Activated naive CD4-positive, alpha-beta T cell treated with anti-CD3 and anti-CD28 coated beads for 36 hours (primary cell): ENCODE results near the gene ITGA2. TPM values are rescaled to one million over a fixed set of nuclear protein-coding genes. Genes with fewer than 3 reads are reported as not detected.

ENCODE experiments used
- CTCF ChIA-PET: fragments of 350-600 bp; sonication (Branson Sonifier 250); formaldehyde crosslinking; loops from one replicate; lab custom pipeline; 2021; ENCODE audit warnings: antibody characterized with exemption; lab: Charles Lee
- DNase-seq: peaks from one replicate; pipeline ENCODE4 v3.0.0-alpha.2; 2020
- H3K27ac Mint-ChIP-seq: one replicate; pipeline ENCODE4 v1.8.0; 2021; ENCODE audit warnings: mild to moderate bottlenecking, mixed read lengths
- H3K27me3 Mint-ChIP-seq: one replicate; pipeline ENCODE4 v1.8.0; 2021; ENCODE audit warnings: low read depth, mixed read lengths
- H3K36me3 Mint-ChIP-seq: one replicate; pipeline ENCODE4 v1.8.0; 2021; ENCODE audit warnings: low read depth, mixed read lengths
- H3K4me1 Mint-ChIP-seq: one replicate; pipeline ENCODE4 v1.8.0; 2021; ENCODE audit warnings: low read depth, mixed read lengths
- H3K4me3 Mint-ChIP-seq: one replicate; pipeline ENCODE4 v1.8.0; 2021; ENCODE audit warnings: mild to moderate bottlenecking, moderate library complexity, mixed read lengths
- H3K9me3 Mint-ChIP-seq: one replicate; pipeline ENCODE4 v1.8.0; 2021; ENCODE audit warnings: mixed read lengths
- intact Hi-C: fragments of 100-400 bp; cut with micrococcal nuclease; formaldehyde crosslinking; loops from one replicate; pipeline ENCODE4 v1.15.1; 2023
- total RNA-seq, 2 experiments: library from RNA; stranded (reverse); gene quantifications; one replicate each; pipeline ENCODE4 v1.2.3, GENCODE V29; 2021

The ITGA2 gene
- total RNA-seq, 2 experiments from 2014 or later = 2.0 to 2.1 TPM

DNA sequence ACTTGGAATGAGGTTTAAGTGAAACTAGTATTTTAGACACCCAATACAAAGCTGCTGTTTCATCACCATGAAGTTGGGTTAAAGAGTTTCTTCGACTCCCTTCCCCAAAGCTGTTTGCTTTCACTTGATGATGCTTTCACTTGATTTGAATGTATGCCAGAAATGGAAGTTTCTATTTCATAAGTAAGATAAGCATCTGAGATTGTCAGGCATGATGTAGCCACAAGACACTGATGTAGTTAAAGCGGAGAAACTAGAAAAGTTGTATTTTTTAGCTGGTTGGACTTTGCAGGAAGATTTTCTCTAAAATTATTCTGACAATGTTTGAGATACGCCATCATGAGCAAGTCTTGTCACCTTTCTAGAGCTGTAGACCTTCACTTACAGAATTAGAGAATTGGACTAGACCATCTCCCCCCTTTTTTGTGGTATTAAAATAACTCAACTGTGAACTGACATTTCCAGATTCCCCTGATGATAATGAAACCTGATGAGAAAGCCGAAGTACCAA lies 100.4 kb downstream of the ITGA2 start:
- DNase-seq = no peak
- H3K9me3 Mint-ChIP-seq = no peaks in the 10 kb centered on the region
- peaks cover 4% of the 10 kb centered on the region for H3K36me3 Mint-ChIP-seq
- H3K4me3 Mint-ChIP-seq = peak overlapping the region; percentile 45
- peak overlapping the region; percentile 61 for H3K27ac Mint-ChIP-seq
- peaks cover 31% of the 10 kb centered on the region for H3K4me1 Mint-ChIP-seq
- intact Hi-C loops = loop anchor here (1.0 kb wide), 4 partner anchors 20 to 80 kb away; no protein-coding TSS in a partner anchor
- H3K27me3 Mint-ChIP-seq = no peaks in the 10 kb centered on the region
- CTCF ChIA-PET = interaction anchor here (0.6 to 8.3 kb wide), 12 partner anchors 10 to 240 kb away, joined by 3 to 109 read pairs (median 4); no protein-coding TSS in a partner anchor

DNA sequence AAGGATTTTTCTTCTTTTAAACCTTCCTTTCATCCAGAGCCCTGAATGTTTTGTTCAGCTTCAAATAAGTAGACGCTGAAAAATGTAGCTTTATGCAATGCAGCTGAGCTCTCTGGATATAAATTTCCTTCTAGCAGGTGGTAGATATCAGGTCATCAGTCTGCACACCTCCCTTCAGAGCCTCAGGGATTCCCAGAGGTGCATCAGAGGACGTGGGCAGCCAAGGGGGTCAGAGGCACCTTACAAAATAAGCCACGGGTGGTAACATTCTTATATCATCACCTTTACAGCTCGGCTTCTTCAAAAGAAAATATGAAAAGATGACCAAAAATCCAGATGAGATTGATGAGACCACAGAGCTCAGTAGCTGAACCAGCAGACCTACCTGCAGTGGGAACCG lies 101.1 kb downstream of the ITGA2 start:
- peaks cover 25% of the 10 kb centered on the region for H3K4me1 Mint-ChIP-seq
- peaks cover 4% of the 10 kb centered on the region for H3K36me3 Mint-ChIP-seq
- CTCF ChIA-PET = interaction anchor here (0.7 to 8.3 kb wide), 8 partner anchors 9 to 175 kb away, joined by 3 to 109 read pairs (median 5); no protein-coding TSS in a partner anchor
- intact Hi-C loops = no loop called here
- H3K9me3 Mint-ChIP-seq = no peaks in the 10 kb centered on the region
- DNase-seq = no peak
- no peak overlapping the region for H3K4me3 Mint-ChIP-seq
- no peaks in the 10 kb centered on the region for H3K27me3 Mint-ChIP-seq
- no peak overlapping the region for H3K27ac Mint-ChIP-seq

DNA sequence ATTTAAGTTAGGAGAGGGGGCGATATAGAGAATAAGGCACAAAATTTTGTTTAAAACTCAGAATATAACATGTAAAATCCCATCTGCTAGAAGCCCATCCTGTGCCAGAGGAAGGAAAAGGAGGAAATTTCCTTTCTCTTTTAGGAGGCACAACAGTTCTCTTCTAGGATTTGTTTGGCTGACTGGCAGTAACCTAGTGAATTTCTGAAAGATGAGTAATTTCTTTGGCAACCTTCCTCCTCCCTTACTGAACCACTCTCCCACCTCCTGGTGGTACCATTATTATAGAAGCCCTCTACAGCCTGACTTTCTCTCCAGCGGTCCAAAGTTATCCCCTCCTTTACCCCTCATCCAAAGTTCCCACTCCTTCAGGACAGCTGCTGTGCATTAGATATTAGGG lies 102.1 kb downstream of the ITGA2 start:
- peaks cover 7% of the 10 kb centered on the region for H3K36me3 Mint-ChIP-seq
- no peak overlapping the region for H3K4me3 Mint-ChIP-seq
- no peak for DNase-seq
- CTCF ChIA-PET = interaction anchor here (0.6 to 8.3 kb wide), 3 partner anchors 8 to 142 kb away, joined by 3 to 109 read pairs (median 5); no protein-coding TSS in a partner anchor
- H3K9me3 Mint-ChIP-seq = no peaks in the 10 kb centered on the region
- H3K27me3 Mint-ChIP-seq = no peaks in the 10 kb centered on the region
- intact Hi-C loops = no loop called here
- peaks cover 27% of the 10 kb centered on the region for H3K4me1 Mint-ChIP-seq
- H3K27ac Mint-ChIP-seq = no peak overlapping the region

DNA sequence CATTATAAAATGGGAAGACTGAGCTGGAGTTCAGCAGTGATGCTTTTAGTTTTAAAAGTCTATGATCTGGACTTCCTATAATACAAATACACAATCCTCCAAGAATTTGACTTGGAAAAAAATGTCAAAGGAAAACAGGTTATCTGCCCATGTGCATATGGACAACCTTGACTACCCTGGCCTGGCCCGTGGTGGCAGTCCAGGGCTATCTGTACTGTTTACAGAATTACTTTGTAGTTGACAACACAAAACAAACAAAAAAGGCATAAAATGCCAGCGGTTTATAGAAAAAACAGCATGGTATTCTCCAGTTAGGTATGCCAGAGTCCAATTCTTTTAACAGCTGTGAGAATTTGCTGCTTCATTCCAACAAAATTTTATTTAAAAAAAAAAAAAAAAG lies 103.1 kb downstream of the ITGA2 start:
- CTCF ChIA-PET = interaction anchor here (0.7 to 8.3 kb wide), 7 partner anchors 13 to 143 kb away, joined by 3 to 109 read pairs (median 4); partner anchors contain the start of gene MOCS2
- H3K27ac Mint-ChIP-seq = no peak overlapping the region
- no peak overlapping the region for H3K4me3 Mint-ChIP-seq
- peaks cover 27% of the 10 kb centered on the region for H3K4me1 Mint-ChIP-seq
- intact Hi-C loops = no loop called here
- peaks cover 9% of the 10 kb centered on the region for H3K36me3 Mint-ChIP-seq
- H3K9me3 Mint-ChIP-seq = no peaks in the 10 kb centered on the region
- H3K27me3 Mint-ChIP-seq = no peaks in the 10 kb centered on the region
- DNase-seq = no peak

DNA sequence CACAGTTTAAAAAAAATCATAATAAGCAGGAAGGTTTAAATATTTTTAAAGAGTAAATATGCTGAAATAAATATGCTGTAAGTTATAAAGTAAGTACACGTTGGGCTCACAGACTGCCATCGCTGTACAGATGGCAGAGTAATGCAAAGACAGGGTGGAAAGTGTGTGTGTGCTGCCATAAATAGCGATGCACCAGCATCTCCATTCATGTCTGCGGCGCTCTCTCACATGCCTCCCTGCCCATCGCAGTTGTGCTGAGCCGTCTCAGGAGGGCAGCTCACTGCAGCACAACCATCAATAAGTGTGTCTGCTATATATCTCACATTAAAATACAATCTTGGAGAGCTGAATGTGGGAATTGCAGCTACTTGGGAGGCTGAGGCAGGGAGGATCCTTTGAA lies 106.1 kb downstream of the ITGA2 start:
- peaks cover 11% of the 10 kb centered on the region for H3K4me1 Mint-ChIP-seq
- DNase-seq = no peak
- H3K9me3 Mint-ChIP-seq = no peaks in the 10 kb centered on the region
- no peak overlapping the region for H3K27ac Mint-ChIP-seq
- H3K4me3 Mint-ChIP-seq = no peak overlapping the region
- H3K27me3 Mint-ChIP-seq = no peaks in the 10 kb centered on the region
- intact Hi-C loops = no loop called here
- CTCF ChIA-PET = interaction anchor here (0.6 to 7.3 kb wide), 11 partner anchors 14 to 1344 kb away, joined by 3 to 181 read pairs (median 3); partner anchors contain the start of gene MOCS2
- H3K36me3 Mint-ChIP-seq = peaks cover 20% of the 10 kb centered on the region

DNA sequence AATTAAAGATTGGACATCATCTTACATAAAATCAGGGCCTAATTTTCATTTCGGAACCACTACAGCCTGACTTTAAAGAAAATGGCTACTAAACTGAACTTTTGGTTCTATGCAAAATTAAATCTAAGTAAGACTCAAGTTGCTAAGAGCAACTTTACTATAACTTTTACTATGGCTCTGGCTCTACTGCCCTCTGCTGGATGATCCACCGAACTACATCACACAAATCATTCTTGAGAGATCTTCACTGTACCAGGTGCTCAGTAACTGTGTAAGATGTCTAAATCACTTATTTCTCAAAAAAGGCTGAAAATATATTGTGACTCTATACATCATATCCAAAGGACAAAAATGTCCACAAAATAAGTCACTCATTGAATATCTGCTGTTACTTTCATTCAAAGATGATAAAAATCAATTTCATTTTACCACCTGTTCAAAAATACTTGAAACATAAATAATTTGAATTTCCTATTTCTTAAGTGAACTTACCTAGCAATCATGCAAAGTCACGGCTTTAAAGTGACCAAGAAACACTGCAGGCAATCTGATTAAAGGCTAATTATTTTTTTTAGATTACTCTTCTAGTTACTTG lies 106.9 kb downstream of the ITGA2 start:
- peak; percentile 89 for DNase-seq
- intact Hi-C loops = loop anchor here (1.0 kb wide), 4 partner anchors 108 to 309 kb away; partner anchors contain the start of genes ITGA1 and PELO
- H3K27ac Mint-ChIP-seq = no peak overlapping the region

DNA sequence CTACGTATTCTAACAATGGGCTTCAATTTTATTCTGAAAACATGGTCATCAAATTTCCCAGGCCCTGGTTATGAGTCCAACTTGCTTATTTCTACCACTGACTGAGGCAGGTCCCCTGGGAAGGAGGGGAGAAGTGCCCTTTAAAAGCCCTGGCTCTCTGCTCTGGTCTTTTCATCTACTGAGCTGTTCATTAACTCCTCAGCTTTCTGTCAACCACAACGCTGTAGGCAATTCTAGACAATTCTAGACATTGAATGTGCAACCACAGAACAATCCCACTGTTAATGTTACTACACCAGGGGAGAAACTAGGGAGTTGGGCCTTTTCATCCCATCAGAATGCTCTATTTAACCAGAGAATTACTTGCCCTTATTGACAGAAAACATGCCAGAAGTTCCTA lies 110.4 kb downstream of the ITGA2 start:
- Mint-ChIP-seq H3K4me1 (peaks cover 5% of the 10 kb centered on the region), H3K27ac (no peak overlapping the region), H3K27me3 (no peaks in the 10 kb centered on the region), H3K4me3 (no peak overlapping the region), H3K9me3 (no peaks in the 10 kb centered on the region), H3K36me3 (peaks cover 20% of the 10 kb centered on the region)
- intact Hi-C loops = no loop called here
- CTCF ChIA-PET = interaction anchor here (0.7 to 7.3 kb wide), 4 partner anchors 9 to 151 kb away, joined by 3 to 181 read pairs (median 4); no protein-coding TSS in a partner anchor
- DNase-seq = no peak

More for the DNA sequence above, 106.9 kb downstream of the ITGA2 start:
- H3K9me3 Mint-ChIP-seq = no peaks in the 10 kb centered on the region
- CTCF ChIA-PET = interaction anchor here (0.7 to 7.3 kb wide), 10 partner anchors 11 to 181 kb away, joined by 3 to 181 read pairs (median 3); no protein-coding TSS in a partner anchor
- no peak overlapping the region for H3K4me3 Mint-ChIP-seq
- peaks cover 18% of the 10 kb centered on the region for H3K36me3 Mint-ChIP-seq
- H3K27me3 Mint-ChIP-seq = no peaks in the 10 kb centered on the region
- H3K4me1 Mint-ChIP-seq = peaks cover 4% of the 10 kb centered on the region

DNA sequence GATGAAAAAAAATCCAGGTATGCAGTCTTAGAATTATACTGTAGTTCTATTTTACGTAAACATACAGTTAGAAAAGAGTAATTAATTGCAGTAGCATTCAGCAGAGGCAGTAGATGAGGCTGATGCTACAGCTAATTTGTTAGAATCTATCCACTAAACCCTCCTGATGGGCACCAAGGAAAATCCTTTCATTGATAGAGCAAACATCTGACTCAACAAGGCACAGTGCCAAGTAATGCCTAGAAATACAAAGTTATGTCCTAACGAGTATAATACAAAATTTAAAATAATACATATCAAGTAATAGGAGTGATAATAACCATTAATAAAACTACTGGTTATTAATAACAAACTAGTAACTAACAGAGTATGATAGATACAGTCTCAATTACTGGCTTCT lies 111.5 kb downstream of the ITGA2 start:
- CTCF ChIA-PET = interaction anchor here (0.9 to 7.3 kb wide), 3 partner anchors 9 to 152 kb away, joined by 3 to 181 read pairs (median 3); partner anchors contain the start of gene MOCS2
- Mint-ChIP-seq H3K9me3 (no peaks in the 10 kb centered on the region), H3K4me3 (no peak overlapping the region), H3K4me1 (peaks cover 11% of the 10 kb centered on the region), H3K27me3 (no peaks in the 10 kb centered on the region), H3K36me3 (peaks cover 27% of the 10 kb centered on the region), H3K27ac (no peak overlapping the region)
- intact Hi-C loops = no loop called here
- DNase-seq = no peak

DNA sequence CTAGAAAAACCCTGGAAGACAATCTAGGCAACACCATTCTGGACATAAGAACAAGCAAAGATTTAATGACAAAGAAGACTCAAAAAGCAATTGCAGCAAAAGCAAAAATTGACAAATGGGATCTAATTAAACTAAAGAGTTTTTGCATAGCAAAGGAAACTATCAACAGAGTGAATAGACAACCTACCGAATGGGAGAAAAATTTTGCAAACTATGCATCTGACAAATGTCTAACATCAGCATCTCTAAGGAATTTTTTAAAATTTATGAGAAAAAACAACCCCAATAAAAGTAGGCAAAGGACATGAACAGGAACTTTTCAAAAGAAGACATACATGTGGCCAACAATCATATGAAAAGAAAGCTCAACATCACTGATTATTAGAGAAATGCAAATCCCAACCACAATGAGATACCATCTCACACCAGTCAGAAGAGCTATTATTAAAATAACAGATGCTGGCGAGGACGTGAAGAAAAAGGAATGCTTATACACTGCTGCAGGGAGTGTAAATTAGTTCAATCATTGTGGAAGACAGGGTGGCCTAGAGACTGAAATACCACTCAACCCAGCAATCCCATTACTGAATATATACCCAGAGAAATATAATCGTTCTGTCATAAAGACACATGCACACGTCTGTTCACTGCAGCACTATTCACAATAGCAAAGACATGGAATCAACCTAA lies 116.6 kb downstream of the ITGA2 start:
- H3K4me1 Mint-ChIP-seq = peaks cover 37% of the 10 kb centered on the region
- no peaks in the 10 kb centered on the region for H3K9me3 Mint-ChIP-seq
- no peaks in the 10 kb centered on the region for H3K27me3 Mint-ChIP-seq
- H3K4me3 Mint-ChIP-seq = no peak overlapping the region
- CTCF ChIA-PET = interaction anchor here (1.5 to 4.1 kb wide), 3 partner anchors 9 to 161 kb away, joined by 3 to 22 read pairs (median 6); no protein-coding TSS in a partner anchor
- DNase-seq = no peak
- H3K27ac Mint-ChIP-seq = no peak overlapping the region
- peaks cover 23% of the 10 kb centered on the region for H3K36me3 Mint-ChIP-seq
- intact Hi-C loops = no loop called here

DNA sequence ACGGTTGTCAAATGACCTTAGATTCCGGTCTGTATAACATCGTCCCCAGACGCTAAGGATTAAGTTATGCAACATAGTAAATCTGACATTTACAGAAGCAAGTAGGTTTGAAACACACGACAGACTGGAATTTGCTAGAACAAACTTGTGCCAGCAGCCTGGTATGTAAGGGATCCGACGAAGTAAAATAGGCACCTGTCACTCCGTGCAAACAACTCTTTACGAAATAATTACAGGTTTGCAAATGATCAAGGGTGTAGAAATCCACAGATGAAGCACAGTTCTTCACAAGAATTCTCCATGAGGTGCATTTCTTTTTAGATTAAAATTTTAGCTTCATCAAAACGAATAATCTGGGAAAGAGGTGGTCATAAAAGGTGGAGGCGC lies 119.9 kb downstream of the ITGA2 start:
- CTCF ChIA-PET = interaction anchor here (0.7 to 1.6 kb wide), 7 partner anchors 9 to 164 kb away, joined by 3 to 7 read pairs (median 4); no protein-coding TSS in a partner anchor
- peak overlapping the region; percentile 83 for H3K27ac Mint-ChIP-seq
- H3K4me3 Mint-ChIP-seq = peak overlapping the region; percentile 92
- H3K4me1 Mint-ChIP-seq = peaks cover 37% of the 10 kb centered on the region
- peaks cover 20% of the 10 kb centered on the region for H3K36me3 Mint-ChIP-seq
- no peaks in the 10 kb centered on the region for H3K9me3 Mint-ChIP-seq
- H3K27me3 Mint-ChIP-seq = no peaks in the 10 kb centered on the region
- intact Hi-C loops = loop anchor here (1.0 to 2.0 kb wide), 6 partner anchors 40 to 1201 kb away; partner anchors contain the start of gene ARL15
- no peak for DNase-seq

DNA sequence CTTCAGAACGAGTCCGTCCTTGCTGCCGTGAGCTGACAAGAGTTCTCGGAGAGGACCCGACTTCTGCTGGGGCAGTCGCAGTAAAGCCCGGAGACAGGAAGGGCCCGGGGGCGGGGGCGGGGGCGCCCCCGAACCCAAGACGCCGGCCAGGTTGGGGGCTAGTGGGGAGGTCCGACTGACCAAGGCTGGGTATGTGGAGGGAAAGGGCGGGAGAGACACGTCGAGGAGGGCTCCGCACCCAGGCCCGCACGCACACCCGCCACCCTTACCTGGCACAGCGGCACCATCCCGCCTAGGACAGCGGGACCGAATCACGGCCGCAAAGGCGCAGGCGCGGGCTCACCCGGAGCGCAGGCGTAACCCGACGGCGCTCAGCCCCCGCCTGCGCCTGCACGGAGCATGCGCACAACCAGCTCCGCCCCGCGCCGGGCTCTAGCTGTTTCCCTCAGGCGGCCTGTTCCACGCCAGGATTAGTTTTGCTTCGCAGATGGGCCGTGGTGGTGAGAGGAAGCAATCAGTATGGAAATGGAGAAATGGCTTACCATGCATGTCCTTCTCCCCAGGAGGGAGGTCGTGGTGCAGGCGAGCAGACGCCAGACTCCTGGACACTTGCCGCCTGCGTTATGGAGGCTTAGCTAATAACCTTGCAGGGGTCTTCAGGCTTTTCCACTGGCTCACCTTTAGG lies 120.4 kb downstream of the ITGA2 start, which contains the start of gene MOCS2:
Gene MOCS2 (minus strand): TSS at position 315 of the 685 bp plus-strand sequence. CDS start 2,583 bp downstream, outside the sequence.
- Mint-ChIP-seq H3K36me3 (peaks cover 20% of the 10 kb centered on the region), H3K4me1 (peaks cover 37% of the 10 kb centered on the region), H3K27ac (peak within 1 kb of the TSS; percentile 86), H3K9me3 (no peaks in the 10 kb centered on the region), H3K27me3 (no peaks in the 10 kb centered on the region), H3K4me3 (peak within 1 kb of the TSS; percentile 92)
- peak; percentile 91 for DNase-seq
- CTCF ChIA-PET = interaction anchor here (0.7 to 1.6 kb wide), 7 partner anchors 9 to 165 kb away, joined by 3 to 7 read pairs (median 4); no protein-coding TSS in a partner anchor
- intact Hi-C loops = loop anchor here (1.0 to 2.0 kb wide), 6 partner anchors 40 to 1201 kb away; partner anchors contain the start of gene ARL15
